Measurements from ENCODE around the gene DPYSL3. TPM values are rescaled to one million over a fixed set of nuclear protein-coding genes. Genes with fewer than 3 reads are reported as not detected.
"Not testable (repeated sequence)": the region's sequence is repeated elsewhere in the genome, so short reads cannot be mapped to it uniquely, and the experiment has no call there.

Gene DPYSL3
- 10 to 100 TPM in 1 of 2 donors, 1 to 10 TPM in 1; 10.0 to 23.9 TPM for total RNA-seq
- long read RNA-seq, full-length matches to known transcripts = 1 of 13 reads
- long read RNA-seq, partial matches to known transcripts = 7 of 13 reads
- long read RNA-seq, other reads (novel, unspliced or antisense) = 5 of 13 reads

DNA sequence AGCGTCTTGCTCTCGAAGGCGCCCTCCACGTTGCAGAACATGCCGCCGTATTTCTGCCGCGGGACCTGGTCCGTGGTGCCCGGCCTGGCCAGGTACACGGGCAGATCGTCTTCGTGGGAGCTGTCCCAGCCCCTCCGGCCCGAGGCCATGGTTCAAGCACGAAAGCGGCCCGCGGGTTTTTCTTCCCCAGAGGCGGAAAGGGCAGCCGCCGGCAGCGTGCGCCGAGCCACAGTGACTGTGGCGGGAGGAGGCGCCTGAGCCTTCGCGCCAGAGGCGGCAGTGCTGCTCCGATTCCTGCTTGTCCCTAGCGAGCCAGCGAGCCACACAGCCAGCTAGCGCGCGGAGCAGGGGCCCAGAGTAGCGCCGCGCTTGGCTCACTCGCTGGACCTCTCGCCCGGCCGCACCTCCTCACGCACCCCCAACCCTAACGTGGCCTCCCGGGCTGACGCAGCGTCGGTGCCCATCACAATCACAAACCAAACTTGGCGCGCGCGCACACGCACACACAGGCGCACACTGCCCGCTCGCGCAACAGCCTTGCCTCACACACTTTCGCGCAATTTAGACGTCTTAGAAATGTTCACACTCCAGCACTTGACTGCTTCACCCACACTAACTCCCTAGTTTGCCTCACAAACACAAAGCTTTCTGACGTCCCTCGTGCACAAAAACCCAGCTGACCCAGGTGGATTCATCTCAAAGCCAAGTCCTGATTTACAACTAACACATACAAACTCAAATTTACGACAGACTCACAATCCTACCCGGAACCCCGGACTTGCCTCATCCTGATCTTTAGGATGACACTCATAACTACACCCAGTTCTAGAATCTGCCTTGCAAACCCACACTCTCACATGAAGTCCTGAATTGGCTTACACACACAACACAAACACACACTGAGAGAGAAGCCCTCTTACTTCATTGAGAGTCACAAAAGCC is at the start of gene DPYSL3:
Gene DPYSL3, minus strand, starts transcription at position 359 of the 942 bp plus-strand sequence. Its CDS starts 210 bp downstream, at position 149.
- DNase-seq = peak; percentile 52 to 56
- ATAC-seq = peak; percentile 74
- intact Hi-C loops (cut with DNase I, micrococcal nuclease) = loop anchor here in 1 of 2 donors (10.0 kb wide), 1 partner anchor 55 kb away; no protein-coding TSS in a partner anchor

DNA sequence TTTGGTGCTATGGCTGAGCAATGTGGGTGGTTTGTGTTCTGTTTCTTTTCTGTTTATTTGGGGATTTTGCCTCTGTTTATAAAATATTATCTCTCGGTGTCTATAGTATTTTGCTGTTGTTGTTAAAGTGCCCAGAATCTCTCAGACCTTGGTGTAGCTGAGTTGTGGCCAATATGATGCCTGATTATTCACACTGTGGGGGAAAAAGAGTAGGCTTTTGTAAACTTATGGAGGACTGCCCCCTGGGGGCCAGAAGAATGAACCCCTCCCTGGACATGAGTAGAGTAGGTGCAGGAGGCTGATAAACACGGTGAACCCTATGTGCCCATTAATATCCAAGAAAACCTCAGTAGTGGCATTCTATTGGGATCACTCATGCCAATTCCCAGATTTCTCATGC is 49.0 kb upstream of the DPYSL3 start:
- ATAC-seq (peak; percentile 27), DNase-seq (peak in 1 of 2 donors; percentile 32)
- intact Hi-C loops (cut with DNase I, micrococcal nuclease) = loop anchor here in 1 of 2 donors (5.0 to 10.0 kb wide), 2 partner anchors 107 to 164 kb away; no protein-coding TSS in a partner anchor

DNA sequence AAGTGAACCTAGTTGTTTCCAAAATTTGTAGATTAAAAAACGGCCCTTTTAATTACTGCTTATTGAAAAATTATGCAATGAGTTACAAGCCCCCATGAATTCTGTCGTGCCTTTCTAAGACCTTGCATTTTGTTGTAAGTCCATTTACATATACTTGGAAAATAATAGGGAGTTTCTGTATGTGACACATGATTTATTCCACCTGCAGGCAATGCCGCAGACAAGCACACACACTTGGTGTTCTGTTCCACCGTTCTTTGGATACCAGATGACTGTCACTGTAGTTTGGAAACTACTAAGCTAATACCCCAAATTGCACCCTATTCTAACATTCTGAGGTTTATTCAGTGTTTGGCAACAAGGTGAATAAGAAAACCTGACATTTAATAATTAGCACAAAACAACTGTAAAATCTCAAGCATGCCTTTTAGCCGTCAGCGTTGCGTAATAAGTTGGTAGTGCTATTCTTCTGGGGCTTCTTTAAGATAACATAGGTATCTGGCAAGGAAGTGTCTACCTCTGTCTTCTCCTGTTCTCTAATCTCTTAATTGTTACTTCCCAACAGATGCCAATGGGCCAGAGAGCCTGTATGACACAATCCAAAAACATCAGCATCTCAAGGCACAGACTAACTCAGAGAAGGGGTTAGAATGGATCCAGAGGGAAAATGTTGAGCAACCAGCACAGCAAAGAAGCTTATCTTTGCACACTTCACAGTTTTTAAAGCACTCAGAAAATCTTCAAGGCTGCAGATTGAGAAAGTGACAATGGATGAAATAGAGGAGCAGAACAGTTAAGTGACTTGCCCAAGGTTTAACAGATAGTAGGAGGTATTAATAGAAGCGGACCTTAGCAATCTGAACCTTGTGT is 48.2 kb upstream of the DPYSL3 start:
- intact Hi-C loops (cut with DNase I, micrococcal nuclease) = loop anchor here in 1 of 2 donors (5.0 to 10.0 kb wide), 2 partner anchors 106 to 163 kb away; no protein-coding TSS in a partner anchor
- DNase-seq (no peak), ATAC-seq (no peak)

DNA sequence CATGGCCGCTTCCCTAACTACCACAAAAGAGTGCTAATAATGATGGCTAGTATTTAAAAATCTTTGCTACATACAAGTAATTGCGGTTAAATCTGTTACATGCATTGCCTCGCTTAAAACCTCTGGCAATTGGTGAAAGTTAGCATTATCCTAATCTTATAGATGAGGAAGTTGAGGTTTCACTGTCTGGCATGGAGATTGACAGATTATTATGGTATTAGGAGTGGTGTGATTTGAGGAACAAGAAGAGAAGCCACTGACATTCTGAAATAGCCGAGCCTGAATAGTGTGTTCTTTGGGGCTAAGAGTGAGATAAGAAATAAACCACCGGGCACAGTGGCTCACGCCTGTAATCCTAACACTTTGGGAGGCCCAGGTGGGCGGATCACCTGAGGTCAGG is 45.3 kb upstream of the DPYSL3 start:
- intact Hi-C loops (cut with DNase I, micrococcal nuclease) = loop anchor here in 1 of 2 donors (5.0 to 10.0 kb wide), 2 partner anchors 103 to 160 kb away; no protein-coding TSS in a partner anchor
- no peak for DNase-seq
- ATAC-seq = no peak

DNA sequence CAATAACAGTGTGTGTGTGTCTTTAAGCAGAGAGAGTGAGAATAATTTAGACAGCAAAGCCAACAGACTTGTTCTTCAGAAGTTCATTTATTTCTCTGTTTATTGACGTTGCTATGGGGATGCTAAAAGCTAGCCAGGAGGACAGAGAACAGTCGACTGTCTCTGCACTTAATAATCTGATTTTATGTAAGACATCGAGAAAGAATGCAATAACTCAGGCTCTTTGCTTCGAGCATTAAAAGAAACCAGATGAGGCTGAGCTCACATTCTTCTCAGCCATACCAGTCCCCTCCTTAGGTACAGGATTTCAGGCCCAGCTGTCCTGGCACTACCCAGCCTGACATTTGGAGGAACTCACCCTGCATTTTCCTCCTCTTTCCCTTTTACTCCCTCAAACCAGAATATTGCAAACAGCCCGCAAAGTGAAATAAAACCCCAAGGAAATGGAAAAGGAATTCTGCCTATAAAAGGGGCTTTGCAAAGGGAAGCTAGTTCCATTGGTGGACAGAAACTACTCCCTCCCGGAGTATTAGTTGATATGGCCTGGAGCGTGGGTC is 44.5 kb upstream of the DPYSL3 start:
- intact Hi-C loops (cut with DNase I, micrococcal nuclease) = loop anchor here in 1 of 2 donors (10.0 kb wide), 1 partner anchor 160 kb away; no protein-coding TSS in a partner anchor
- DNase-seq (no peak), ATAC-seq (no peak)

DNA sequence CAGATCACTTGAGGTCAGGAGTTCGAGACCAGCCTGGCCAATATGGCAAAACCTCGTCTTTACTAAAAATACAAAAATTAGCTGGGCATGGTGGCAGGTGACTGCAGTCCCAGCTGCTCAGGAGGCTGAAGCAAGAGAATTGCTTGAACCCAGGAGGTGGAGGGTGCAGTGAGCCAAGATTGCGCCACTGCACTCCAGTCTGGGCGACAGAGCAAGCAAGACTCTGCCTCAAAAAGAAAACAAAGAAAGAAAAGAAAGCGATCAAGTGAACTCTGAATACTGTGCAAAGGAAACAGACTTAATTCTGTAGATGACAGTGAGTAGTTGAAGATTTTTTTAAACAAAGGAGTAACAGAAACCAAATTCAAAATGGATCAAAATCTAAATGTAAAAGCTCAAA is 43.9 kb upstream of the DPYSL3 start:
- intact Hi-C loops (cut with DNase I, micrococcal nuclease) = loop anchor here in 1 of 2 donors (10.0 kb wide), 1 partner anchor 159 kb away; no protein-coding TSS in a partner anchor
- ATAC-seq, DNase-seq: not testable (repeated sequence)

DNA sequence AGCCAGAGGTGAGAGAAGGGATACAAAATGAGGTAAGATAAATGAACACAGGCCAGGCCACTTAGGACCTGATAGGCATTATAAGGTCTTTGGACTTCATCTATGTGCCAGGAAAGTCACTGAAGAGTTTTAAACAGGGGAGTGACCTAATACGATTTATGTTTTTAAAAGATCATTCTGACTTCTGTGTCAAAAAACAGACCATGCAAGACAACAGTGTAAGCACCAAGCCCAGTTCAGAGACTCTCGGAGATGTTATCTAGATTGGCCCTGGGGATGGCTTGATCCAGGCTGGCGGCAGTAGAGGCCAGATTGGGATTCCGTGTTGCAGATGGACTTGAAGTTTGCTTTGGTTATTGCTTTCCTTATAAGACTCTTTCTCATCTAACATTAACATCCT is 43.0 kb upstream of the DPYSL3 start:
- intact Hi-C loops (cut with DNase I, micrococcal nuclease) = loop anchor here in 1 of 2 donors (10.0 kb wide), 1 partner anchor 158 kb away; no protein-coding TSS in a partner anchor
- ATAC-seq = no peak
- no peak for DNase-seq

DNA sequence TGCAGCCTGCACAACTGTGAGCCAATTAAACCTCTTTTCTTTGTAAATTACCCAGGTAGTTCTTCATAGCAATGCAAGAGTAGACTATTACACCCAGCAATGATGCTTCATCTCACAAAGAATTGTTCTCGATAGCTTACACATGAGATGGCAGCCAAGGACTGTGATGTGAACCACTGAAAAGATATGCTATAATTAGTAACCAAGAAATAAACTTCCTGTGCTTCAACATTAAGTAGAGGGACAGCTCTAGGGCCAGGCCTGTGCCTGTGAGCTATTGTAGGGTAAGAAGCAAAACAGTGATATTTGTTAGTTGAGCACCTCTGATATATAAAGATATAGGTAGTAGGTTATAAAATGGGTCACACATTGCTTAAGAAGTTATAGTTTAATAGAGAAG is 41.8 kb upstream of the DPYSL3 start:
- DNase-seq = no peak
- ATAC-seq = no peak
- intact Hi-C loops (cut with DNase I, micrococcal nuclease) = loop anchor here in 1 of 2 donors (10.0 kb wide), 1 partner anchor 157 kb away; no protein-coding TSS in a partner anchor

DNA sequence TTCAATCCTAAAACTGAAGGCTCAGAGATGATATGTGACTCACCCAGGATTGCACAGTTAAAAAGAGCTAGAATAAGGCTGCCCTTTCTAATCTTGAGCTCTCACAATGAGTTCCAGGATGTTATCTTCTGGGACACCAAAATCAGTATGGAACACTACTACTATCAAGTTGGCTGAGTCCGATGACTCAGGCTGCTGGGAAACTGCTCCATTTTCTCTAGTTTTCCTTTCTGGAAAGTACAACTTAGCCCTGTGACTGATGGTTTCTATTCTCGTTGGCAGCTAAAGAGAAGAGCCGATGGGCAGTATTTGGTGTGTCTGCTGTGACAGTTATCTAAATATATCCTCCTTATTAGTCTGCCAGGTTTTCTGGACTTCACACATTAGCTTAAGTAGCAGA is 37.9 kb upstream of the DPYSL3 start:
- DNase-seq = no peak
- intact Hi-C loops (cut with DNase I, micrococcal nuclease) = no loop called here
- no peak for ATAC-seq

DNA sequence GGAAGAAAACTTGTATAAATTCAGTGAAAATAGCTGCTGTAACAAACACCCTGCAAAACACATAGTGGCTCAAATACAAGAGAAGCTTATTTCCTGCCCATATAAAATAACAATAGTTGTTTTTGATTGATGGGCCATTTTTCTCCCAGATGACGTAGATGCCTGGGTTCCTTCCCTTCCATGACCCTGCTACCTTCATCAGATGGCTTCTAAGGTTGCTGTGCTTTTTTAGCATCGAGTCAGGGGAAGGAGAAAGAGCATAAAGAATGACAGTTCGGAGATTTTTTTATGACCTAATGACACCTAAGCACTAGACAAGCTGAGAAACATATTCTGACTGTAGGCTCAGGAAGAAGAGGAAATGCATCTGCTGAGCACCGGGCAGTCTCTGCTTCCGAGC is 34.7 kb upstream of the DPYSL3 start:
- DNase-seq = no peak
- ATAC-seq = no peak
- intact Hi-C loops (cut with DNase I, micrococcal nuclease) = no loop called here

DNA sequence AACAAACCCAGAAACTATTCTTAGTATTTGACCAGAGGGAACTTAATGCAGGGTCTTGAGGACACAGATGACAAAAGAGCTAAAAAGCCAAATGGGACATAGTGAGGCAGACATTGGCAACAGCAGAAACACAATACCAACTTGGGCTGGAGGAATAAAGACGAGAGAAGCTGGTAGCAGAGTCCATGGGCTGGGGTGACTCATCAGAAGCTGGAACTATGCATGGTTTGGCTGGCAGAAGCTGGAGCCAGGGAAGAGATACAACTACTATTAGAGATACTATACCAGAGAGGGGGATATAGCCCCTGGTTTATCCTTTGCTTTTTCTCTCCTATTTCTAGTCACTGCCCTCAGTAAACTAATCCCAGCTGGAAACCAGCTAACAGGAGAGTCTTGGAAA is 29.2 kb upstream of the DPYSL3 start:
- intact Hi-C loops (cut with DNase I, micrococcal nuclease) = no loop called here
- DNase-seq (no peak), ATAC-seq (no peak)

DNA sequence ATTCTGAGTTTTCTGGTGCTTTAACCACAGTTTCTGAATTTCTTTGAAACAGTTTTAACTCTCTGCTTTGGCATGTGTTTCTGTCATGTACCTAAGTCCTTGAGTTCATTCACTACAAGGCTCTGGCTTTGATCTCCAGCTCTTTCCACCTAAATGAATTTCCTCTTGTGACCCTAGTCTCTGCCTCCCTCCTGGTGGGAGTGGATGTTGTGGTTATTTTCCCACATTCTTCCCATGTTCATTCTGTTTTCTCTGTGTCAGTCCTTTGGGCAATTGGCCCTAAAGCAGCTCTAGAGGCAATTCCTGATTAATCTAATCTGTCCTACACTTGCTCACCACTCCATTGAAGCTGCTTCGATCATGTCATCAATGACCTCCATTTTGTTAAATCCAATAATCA is 28.4 kb upstream of the DPYSL3 start:
- intact Hi-C loops (cut with DNase I, micrococcal nuclease) = no loop called here
- ATAC-seq = no peak

DNA sequence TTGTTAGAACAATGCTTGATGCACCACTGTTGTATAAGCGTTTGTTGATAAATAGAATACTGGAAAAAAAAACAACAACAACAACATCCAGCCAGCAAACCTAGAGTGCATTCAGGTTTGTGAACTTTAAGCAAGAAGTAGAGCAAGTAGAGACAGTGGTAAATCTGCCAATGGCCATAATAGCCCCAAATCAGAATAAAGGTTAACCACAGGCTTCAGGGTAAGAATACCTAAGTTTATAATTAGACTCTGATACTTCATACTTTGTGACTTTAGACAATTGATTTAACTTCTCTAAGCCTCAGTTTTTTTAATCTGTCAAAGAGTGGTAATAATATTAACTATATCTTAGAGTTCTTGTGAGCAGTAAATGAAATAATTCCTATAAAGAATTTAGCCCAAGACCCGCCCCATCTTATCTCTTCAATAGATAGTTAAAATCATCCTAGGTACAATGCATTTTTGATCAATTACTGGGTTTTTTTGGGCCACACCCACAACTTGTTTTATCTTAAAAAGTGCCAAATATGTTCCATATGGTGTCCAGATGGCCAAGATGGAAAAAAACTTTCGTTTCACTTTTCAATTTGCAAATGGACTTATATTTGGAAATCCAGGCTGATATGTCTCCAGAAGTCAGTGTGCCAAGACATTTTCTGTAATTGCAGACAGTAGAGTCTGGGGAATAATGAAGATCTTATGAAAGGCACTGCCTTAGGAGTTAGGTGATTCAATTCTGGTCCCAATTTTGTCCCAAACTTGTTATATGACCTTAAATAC is 24.5 kb upstream of the DPYSL3 start:
- DNase-seq = no peak
- no peak for ATAC-seq
- intact Hi-C loops (cut with DNase I, micrococcal nuclease) = no loop called here

More for the DNA sequence above, 28.4 kb upstream of the DPYSL3 start:
- DNase-seq = no peak

DNA sequence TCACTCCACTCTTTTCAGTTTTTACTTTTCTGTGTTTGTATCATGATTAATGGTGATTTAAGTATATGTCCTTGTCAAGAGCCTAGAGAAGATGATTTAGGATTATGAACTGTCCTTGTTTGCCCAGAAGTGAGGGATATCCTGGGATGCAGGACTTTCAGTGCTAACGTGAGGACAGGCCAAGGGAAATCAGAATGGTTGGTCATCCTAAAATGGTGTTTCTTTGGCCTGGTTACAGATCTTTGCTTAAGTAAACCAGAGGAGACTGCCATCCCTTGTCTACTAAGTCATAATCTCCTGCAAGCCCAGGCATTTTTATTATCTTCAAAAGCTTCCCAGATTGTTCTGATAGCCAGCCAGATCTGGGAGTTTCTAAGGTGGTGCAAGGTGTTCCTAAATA is 22.3 kb upstream of the DPYSL3 start:
- ATAC-seq = no peak
- intact Hi-C loops (cut with DNase I, micrococcal nuclease) = no loop called here

DNA sequence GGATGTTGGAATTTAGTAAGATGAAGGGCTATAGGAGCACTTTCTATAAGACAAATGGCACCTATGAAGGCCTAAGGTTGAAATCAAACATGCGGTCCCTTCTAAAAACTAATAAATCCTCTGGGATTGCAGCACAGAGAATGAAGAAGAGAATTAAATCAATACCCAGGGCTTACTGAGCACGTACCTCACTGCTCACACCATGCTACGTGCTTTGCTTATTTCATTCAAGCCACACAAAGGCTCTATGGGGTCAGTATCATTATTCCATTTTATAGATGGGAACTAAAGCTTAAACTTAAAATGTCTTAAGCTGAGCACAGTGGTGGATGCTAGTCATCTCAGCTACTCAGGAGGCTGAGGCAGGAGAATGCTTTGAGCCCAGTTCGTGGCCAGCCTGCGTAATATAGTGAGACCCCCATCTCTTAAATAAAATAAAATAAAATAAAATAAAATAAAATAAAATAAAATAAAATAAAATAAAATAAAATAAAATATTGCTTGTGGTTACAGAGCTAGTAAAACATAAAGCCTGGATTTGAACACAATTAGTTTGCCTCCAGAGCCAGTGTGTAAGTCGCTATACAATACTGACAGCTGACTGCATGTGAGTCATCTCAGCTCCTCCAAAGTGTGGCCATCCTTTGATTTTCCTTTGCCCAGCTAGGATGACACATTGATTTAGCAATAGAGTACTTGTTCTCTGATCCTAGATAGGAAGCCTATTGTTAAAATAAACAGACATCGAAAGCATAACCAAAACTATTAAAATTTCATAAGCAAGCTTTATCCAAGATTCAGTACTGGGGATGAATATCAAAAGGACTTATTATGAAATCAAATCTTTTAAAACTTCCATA is 20.9 kb upstream of the DPYSL3 start:
- intact Hi-C loops (cut with DNase I, micrococcal nuclease) = no loop called here
- ATAC-seq (no peak), DNase-seq (no peak)

More for the DNA sequence above, 22.3 kb upstream of the DPYSL3 start:
- DNase-seq = no peak

DNA sequence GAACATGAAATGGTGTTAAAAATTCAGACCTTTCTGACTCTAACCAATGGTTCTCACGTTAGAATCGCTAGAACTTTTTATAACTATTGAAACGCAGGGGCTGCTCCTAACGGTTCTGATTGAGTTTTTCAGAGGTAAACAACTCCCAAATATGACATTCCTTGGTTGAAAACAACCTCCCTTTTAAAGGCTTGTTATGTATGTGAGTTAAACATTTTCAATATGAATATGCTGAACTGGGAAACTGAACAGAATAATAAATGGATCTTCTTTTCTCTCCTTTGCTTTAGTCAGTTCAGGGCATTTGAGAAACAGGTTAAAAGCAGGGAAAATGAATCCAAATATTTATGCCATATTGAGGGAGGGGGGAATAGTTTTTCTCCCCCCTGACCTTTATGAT is 13.2 kb upstream of the DPYSL3 start:
- ATAC-seq (no peak), DNase-seq (no peak)
- intact Hi-C loops (cut with DNase I, micrococcal nuclease) = no loop called here

DNA sequence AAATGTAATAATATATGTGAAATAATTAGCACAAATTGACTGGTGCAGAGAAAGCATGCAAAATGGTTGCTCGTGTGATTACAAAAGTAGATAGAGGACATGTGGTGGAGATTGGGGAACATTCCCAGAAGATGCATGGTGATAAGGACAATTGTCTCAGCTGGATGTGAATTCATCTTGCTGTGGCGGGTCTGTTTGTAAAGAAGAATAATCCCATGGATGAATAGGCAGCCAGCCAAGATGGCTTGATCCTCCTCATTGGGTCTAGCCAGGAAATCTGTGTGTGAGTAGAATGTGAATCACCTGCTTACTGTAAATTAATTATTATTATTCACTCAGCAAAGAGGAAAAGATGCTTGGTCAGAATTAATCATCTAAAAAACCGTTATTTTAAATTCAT is 12.6 kb upstream of the DPYSL3 start:
- no peak for DNase-seq
- no peak for ATAC-seq
- intact Hi-C loops (cut with DNase I, micrococcal nuclease) = no loop called here

Data from left colon (tissue), 2 donors.